Spleen (tissue), 11 donors: ENCODE data around the gene KDR. TPM values are rescaled to one million over a fixed set of nuclear protein-coding genes. Genes with fewer than 3 reads are reported as not detected.

ENCODE experiments used
- DNase-seq: peaks from one replicate; pipeline ENCODE4 v3.0.0-alpha.2; 2020
- H3K27ac ChIP-seq, 8 donors: fragments of 200-600 bp; sonication (generic) in 7 of 8; 1 replicate in 4 of 8; 2 replicates in 4 of 8; pipeline versions ENCODE4 v1.5.0 to v1.8.0; 2016 to 2021; ENCODE audit warnings: inconsistent platforms in 4 of 8, mild to moderate bottlenecking in 4 of 8, moderate library complexity in 1 of 8
- H3K27me3 ChIP-seq, 7 donors: fragments of 200-600 bp; sonication (generic) in 6 of 7; replicated peaks in 1 of 7; 1 replicate in 4 of 7; 2 replicates in 3 of 7; pipeline versions ENCODE4 v1.5.0 to v1.8.0; 2016 to 2021; ENCODE audit warnings: inconsistent platforms in 3 of 7, mild to moderate bottlenecking in 1 of 7
- H3K36me3 ChIP-seq, 6 donors: fragments of 200-600 bp; sonication (generic) in 5 of 6; 1 replicate in 4 of 6; 2 replicates in 2 of 6; pipeline versions ENCODE4 v1.5.0 to v1.8.0; 2016 to 2021; ENCODE audit warnings: inconsistent platforms in 2 of 6
- H3K4me1 ChIP-seq, 6 donors: fragments of 200-600 bp; sonication (generic) in 5 of 6; 1 replicate in 3 of 6; 2 replicates in 3 of 6; pipeline versions ENCODE4 v1.5.0 to v1.8.0; 2016 to 2021; ENCODE audit warnings: inconsistent platforms in 3 of 6
- H3K4me3 ChIP-seq, 8 donors: fragments of 200-600 bp; sonication (generic) in 7 of 8; 1 replicate in 4 of 8; 2 replicates in 4 of 8; pipeline versions ENCODE4 v1.5.0 to v1.8.0; 2016 to 2021; ENCODE audit warnings: inconsistent platforms in 4 of 8, mild to moderate bottlenecking in 4 of 8, moderate library complexity in 2 of 8
- H3K9me3 ChIP-seq, 8 donors: fragments of 200-600 bp; sonication (generic) in 7 of 8; 1 replicate in 4 of 8; 2 replicates in 4 of 8; pipeline versions ENCODE4 v1.5.0 to v1.8.0; 2016 to 2021; ENCODE audit warnings: inconsistent platforms in 4 of 8
- POLR2A ChIP-seq, 3 donors: fragments of 450-650 bp; IDR thresholded peaks; one replicate each; pipeline ENCODE4 v1.5.1; 2017; ENCODE audit warnings: antibody characterized with exemption in 3 of 3, mild to moderate bottlenecking in 1 of 3
- POLR2AphosphoS5 ChIP-seq, 3 donors: sonication (generic); formaldehyde crosslinking; IDR thresholded peaks; one replicate each; pipeline ENCODE4 v1.5.1; 2017; ENCODE audit warnings: antibody characterized with exemption in 3 of 3
- WGBS, 5 donors: extraction: QIAGEN DNeasy Blood & Tissue Kit in 3 of 5; methylation state at CpG; one replicate each; pipeline versions ENCODE4 v1.1.5 to v1.1.7; 2013 to 2018; 5-methylcytosine and 5-hydroxymethylcytosine counted together
- intact Hi-C: fragments of 100-400 bp; cut with DNase I; formaldehyde crosslinking; loops from one replicate; pipeline ENCODE4 v1.15.0; 2023; ENCODE audit warnings: low total_unique reads
- polyA plus RNA-seq, 3 donors: library from polyadenylated mRNA; stranded (reverse); fragments of 200-250 nt; gene quantifications; one replicate each; pipeline ENCODE4 v1.2.1, GENCODE V29; 2013
- total RNA-seq, 7 donors: library from RNA; depleted of rRNA in 3 of 7; stranded (reverse); fragments of >200 nt in 3 of 7; fragmentation: NEBNext Ultra II Directional in 4 of 7; extraction: Animal tissue kit (Norgen Biotek cat#: 25700) in 4 of 7; gene quantifications; one replicate each; pipeline versions ENCODE4 v1.1.0 to v1.2.1, GENCODE V29; 2016 to 2021
- TF ChIP-seq, protein P1 (sequence below), 11 experiments: fragments of 200-600 bp in 7 of 11; fragments of 450-650 bp in 4 of 11; sonication (generic) in 4 of 11; IDR thresholded peaks in 8 of 11; conservative IDR thresholded peaks in 3 of 11; 1 replicate in 7 of 11; 2 replicates in 4 of 11; pipeline versions ENCODE4 v1.4.0 to v1.8.0; 2016 to 2021; ENCODE audit warnings: antibody characterized with exemption in 11 of 11, inconsistent platforms in 4 of 11, mild to moderate bottlenecking in 1 of 11
- donor health status: healthy with polysubstance abuse.
- donor health status: DM: no; HTN: no; CAD: no; lungs with moderate emphysema.
- donor health status: DM: no; HTN: no; CAD: no.
- donor health status: Bipolar disorder and iron deficiency.
- donor health status: healthy.
- donor health status: DM: no; HTN: no; CAD: no.
- donor health status: DM: yes; HTN: yes; CAD: no.

The KDR gene
- total and polyA plus RNA-seq, 10 donors: 1.2 to 25.0 (median 19.0) TPM

DNA sequence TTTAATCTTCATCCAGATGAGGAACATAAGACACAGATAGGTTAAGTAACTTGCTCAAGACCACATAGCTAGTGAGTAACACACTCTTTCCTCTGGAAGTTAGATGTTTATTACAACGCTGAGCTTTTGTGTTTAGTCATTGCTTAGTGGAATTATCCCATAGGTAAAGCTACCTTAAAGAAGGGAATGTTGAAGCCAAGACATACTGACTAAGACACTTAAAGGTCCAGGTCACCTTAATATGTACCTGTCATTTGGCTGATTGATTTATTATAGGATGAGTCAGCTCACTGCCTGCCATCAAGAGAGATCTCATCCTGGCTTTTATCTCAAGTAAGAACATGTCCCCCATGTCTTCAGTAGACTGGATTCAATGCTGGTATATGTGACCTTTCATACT, 53.4 kb downstream of the KDR start:
- intact Hi-C loops: no loop called here
- Histone ChIP-seq H3K36me3 (no peaks in the 10 kb centered on the region), H3K27ac (no peak overlapping the region), H3K27me3 (peaks cover 0 to 25% (median 0%) of the 10 kb centered on the region in 7 donors), H3K4me1 (no peaks in the 10 kb centered on the region), H3K9me3 (no peaks in the 10 kb centered on the region), H3K4me3 (no peak overlapping the region)
- DNase-seq: no peak
- TF ChIP-seq, protein P1, sequence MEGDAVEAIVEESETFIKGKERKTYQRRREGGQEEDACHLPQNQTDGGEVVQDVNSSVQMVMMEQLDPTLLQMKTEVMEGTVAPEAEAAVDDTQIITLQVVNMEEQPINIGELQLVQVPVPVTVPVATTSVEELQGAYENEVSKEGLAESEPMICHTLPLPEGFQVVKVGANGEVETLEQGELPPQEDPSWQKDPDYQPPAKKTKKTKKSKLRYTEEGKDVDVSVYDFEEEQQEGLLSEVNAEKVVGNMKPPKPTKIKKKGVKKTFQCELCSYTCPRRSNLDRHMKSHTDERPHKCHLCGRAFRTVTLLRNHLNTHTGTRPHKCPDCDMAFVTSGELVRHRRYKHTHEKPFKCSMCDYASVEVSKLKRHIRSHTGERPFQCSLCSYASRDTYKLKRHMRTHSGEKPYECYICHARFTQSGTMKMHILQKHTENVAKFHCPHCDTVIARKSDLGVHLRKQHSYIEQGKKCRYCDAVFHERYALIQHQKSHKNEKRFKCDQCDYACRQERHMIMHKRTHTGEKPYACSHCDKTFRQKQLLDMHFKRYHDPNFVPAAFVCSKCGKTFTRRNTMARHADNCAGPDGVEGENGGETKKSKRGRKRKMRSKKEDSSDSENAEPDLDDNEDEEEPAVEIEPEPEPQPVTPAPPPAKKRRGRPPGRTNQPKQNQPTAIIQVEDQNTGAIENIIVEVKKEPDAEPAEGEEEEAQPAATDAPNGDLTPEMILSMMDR (IDR thresholded peaks at IDR 0.05 in 8 of 11, conservative IDR thresholded peaks at IDR 0.05 in 3 of 11): no peak
- TF ChIP-seq POLR2A (IDR thresholded peaks at IDR 0.05) (no peak), POLR2AphosphoS5 (IDR thresholded peaks at IDR 0.05) (no peak)
- WGBS, 5 donors: 84 to 95% (median 86%) methylated on average over 1 of the region's 1 CpG

DNA sequence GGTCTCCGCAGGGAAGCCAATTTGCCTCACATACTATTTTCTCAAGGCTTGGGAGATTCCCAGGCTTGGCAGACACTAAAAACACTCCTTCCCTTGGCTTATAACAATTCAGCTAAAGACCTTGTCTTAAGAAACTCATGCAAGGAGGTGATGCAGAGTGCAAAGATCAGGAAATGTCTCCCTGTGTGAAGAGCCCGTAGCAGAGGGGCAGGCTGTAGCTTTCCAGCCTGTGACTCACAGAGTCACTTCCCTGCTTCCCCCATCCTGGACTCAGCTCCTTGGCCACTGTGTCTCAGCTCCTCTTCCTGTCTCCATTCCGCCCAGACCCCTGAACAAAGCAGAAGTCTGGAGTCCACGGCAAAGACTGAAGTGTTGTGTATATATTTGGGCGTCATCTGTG, 56.1 kb downstream of the KDR start:
- 67 to 73% (median 72%) methylated on average over 5 of the region's 5 CpGs for WGBS, 5 donors
- Histone ChIP-seq H3K4me3 (no peak overlapping the region), H3K4me1 (no peaks in the 10 kb centered on the region), H3K9me3 (no peaks in the 10 kb centered on the region), H3K27ac (no peak overlapping the region), H3K27me3 (peaks cover 0 to 15% (median 0%) of the 10 kb centered on the region in 7 donors), H3K36me3 (no peaks in the 10 kb centered on the region)
- no peak for TF ChIP-seq POLR2A (IDR thresholded peaks at IDR 0.05)
- no peak for TF ChIP-seq POLR2AphosphoS5 (IDR thresholded peaks at IDR 0.05)
- TF ChIP-seq, protein P1 (IDR thresholded peaks at IDR 0.05 in 8 of 11, conservative IDR thresholded peaks at IDR 0.05 in 3 of 11): no peak
- intact Hi-C loops: no loop called here
- DNase-seq: no peak

DNA sequence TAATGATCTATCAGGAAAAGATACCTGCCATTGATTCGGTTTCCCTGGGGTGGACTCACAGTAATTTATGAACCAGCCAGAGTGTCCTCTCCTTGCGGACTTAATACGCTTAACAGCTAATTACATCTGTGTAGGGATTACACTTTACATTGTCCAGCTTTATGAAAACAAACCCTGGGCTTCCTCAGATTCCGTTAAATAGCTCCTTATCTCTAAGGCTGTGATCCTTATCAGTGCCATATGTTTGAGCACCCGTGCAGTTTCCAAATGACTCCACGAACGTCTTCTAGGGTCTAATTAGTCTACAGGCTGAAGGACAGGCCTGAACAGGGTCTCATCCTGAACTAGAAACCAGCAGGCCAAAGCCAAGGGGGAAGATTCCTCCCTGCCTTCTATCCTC, 56.9 kb downstream of the KDR start:
- H3K9me3 ChIP-seq: no peaks in the 10 kb centered on the region
- no peak for DNase-seq
- 63 to 80% (median 78%) methylated on average over 7 of the region's 7 CpGs for WGBS, 5 donors
- H3K36me3 ChIP-seq: no peaks in the 10 kb centered on the region
- no peaks in the 10 kb centered on the region for H3K4me1 ChIP-seq
- H3K4me3 ChIP-seq: no peak overlapping the region
- TF ChIP-seq POLR2AphosphoS5 (IDR thresholded peaks at IDR 0.05) (no peak), POLR2A (IDR thresholded peaks at IDR 0.05) (no peak)
- TF ChIP-seq, protein P1 (IDR thresholded peaks at IDR 0.05 in 8 of 11, conservative IDR thresholded peaks at IDR 0.05 in 3 of 11): no peak
- peaks cover 0 to 15% (median 0%) of the 10 kb centered on the region in 7 donors for H3K27me3 ChIP-seq
- no peak overlapping the region for H3K27ac ChIP-seq
- intact Hi-C loops: no loop called here

DNA sequence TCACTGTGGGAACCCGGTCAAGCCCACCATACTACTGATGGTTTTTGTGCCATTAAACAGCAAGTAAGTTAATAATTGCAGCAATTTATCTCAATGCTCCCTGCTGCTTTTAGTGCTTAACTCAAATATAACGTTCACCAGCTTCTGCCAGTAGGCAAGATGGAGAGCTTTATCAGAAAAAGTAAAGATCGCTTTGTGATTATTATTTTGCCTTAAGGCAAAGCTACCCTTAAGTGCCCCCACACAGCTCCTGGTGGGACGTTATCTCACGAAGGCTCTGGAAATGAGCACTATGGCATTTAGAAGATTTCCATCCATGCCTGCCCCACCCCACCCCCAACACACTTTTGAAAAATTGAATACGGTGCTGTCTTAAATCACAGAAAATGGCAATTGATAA, 59.4 kb downstream of the KDR start:
- TF ChIP-seq POLR2AphosphoS5 (IDR thresholded peaks at IDR 0.05) (no peak), POLR2A (IDR thresholded peaks at IDR 0.05) (no peak)
- TF ChIP-seq, protein P1 (IDR thresholded peaks at IDR 0.05 in 8 of 11, conservative IDR thresholded peaks at IDR 0.05 in 3 of 11): no peak
- no peak overlapping the region for H3K27ac ChIP-seq
- H3K4me3 ChIP-seq: no peak overlapping the region
- no peaks in the 10 kb centered on the region for H3K4me1 ChIP-seq
- 75 to 94% (median 91%) methylated on average over 6 of the region's 6 CpGs for WGBS, 5 donors
- intact Hi-C loops: no loop called here
- DNase-seq: no peak
- H3K36me3 ChIP-seq: no peaks in the 10 kb centered on the region
- H3K27me3 ChIP-seq: peaks cover 0 to 15% (median 0%) of the 10 kb centered on the region in 7 donors
- peaks cover 0 to 7% (median 0%) of the 10 kb centered on the region in 8 donors for H3K9me3 ChIP-seq
